GM12875 (cell line): ENCODE data around the gene CRYBA4.

Experiments used
- H3K4me3 ChIP-seq: one replicate; pipeline ENCODE4 v1.5.1; 2011; ENCODE audit warnings: low read depth, low read length, control low read depth
- CTCF ChIP-seq: IDR thresholded peaks from 2 replicates; pipeline ENCODE4 v1.5.1; 2011; ENCODE audit warnings: low read depth, mild to moderate bottlenecking, control low read depth, inconsistent platforms, low read length, moderate library complexity, borderline replicate concordance; ENCODE audit not compliant: insufficient read depth

CRYBA4 gene

GRCh38 chr22:26660961-26661578 is 39.3 kb downstream of the CRYBA4 start:
- no peak for TF ChIP-seq CTCF
- H3K4me3 ChIP-seq: no peak overlapping the region

- TF ChIP-seq CTCF: no peak
- no peak overlapping the region for H3K4me3 ChIP-seq
Measured at GRCh38 chr22:26662160-26662559, 40.4 kb downstream of the CRYBA4 start.

GRCh38 chr22:26663374-26663923 is 41.7 kb downstream of the CRYBA4 start:
- no peak for TF ChIP-seq CTCF
- no peak overlapping the region for H3K4me3 ChIP-seq

- TF ChIP-seq CTCF: no peak
- H3K4me3 ChIP-seq: no peak overlapping the region
Measured at GRCh38 chr22:26665813-26666231, 44.1 kb downstream of the CRYBA4 start.

- no peak for TF ChIP-seq CTCF
- no peak overlapping the region for H3K4me3 ChIP-seq
Measured at GRCh38 chr22:26667140-26667539, 45.4 kb downstream of the CRYBA4 start.

GRCh38 chr22:26669060-26669481 is 47.3 kb downstream of the CRYBA4 start:
- TF ChIP-seq CTCF: peak; percentile 65

GRCh38 chr22:26670459-26670858 is 48.7 kb downstream of the CRYBA4 start:
- H3K4me3 ChIP-seq: no peak overlapping the region
- no peak for TF ChIP-seq CTCF

More at GRCh38 chr22:26669060-26669481, 47.3 kb downstream of the CRYBA4 start:
- H3K4me3 ChIP-seq: no peak overlapping the region
